Endothelial cell of umbilical vein (primary cell): ENCODE data around the gene COL4A2. TPM values are rescaled to one million over a fixed set of nuclear protein-coding genes. Genes with fewer than 3 reads are reported as not detected.
A peak's percentile ranks its signal among the peaks of the same experiment; 100 is the strongest.

ENCODE experiments used
- BruUV-seq: library from RNA; stranded (reverse); fragments of 400-500 nt; replicated peaks from 2 replicates; lab custom pipeline; 2021; lab: Mats Ljungman, UMichigan
- CTCF ChIA-PET: fragments of 300-600, 350-600 bp; sonication (Branson Sonifier 250); formaldehyde crosslinking; loops from one replicate; lab custom pipeline; 2021; ENCODE audit warnings: antibody characterized with exemption, inconsistent platforms; lab: Charles Lee
- POLR2A ChIA-PET: fragments of 300-600, 350-600 bp; sonication (Branson Sonifier 250); formaldehyde crosslinking; loops from one replicate; lab custom pipeline; 2021; ENCODE audit warnings: antibody characterized with exemption, inconsistent platforms; lab: Charles Lee
- DNase-seq: peaks from one replicate; pipeline ENCODE4 v3.0.0-alpha.2; 2011; ENCODE audit warnings: low read depth, low spot score
- FAIRE-seq: peaks from 2 replicates; lab custom pipeline; 2011; peaks lifted over from hg19 to GRCh38; lab: Jason Lieb, UNC
- H2AFZ ChIP-seq: 2 replicates; pipeline ENCODE4 v1.6.0; 2012; ENCODE audit warnings: low read depth, low read length, control low read depth, inconsistent platforms
- H3K27ac ChIP-seq: 2 replicates; pipeline ENCODE4 v1.5.1; 2011; ENCODE audit warnings: low read depth, mild to moderate bottlenecking, control low read depth, low read length, moderate library complexity; ENCODE audit not compliant: insufficient read depth
- H3K27me3 ChIP-seq, 2 experiments: 2 replicates each; pipeline versions ENCODE4 v1.6.0 to v1.6.1; 2011; ENCODE audit warnings: low read length in 2 of 2, mixed read lengths in 1 of 2; ENCODE audit not compliant: control insufficient read depth in 2 of 2, insufficient read depth in 2 of 2
- H3K36me3 ChIP-seq, 2 experiments: 2 replicates in 1 of 2; 3 replicates in 1 of 2; pipeline ENCODE4 v1.5.1; 2011; ENCODE audit warnings: low read length in 2 of 2, mild to moderate bottlenecking in 1 of 2, moderate library complexity in 1 of 2; ENCODE audit not compliant: control insufficient read depth in 2 of 2, insufficient read depth in 2 of 2; ENCODE audit errors: extremely low read depth in 1 of 2
- H3K4me1 ChIP-seq: 3 replicates; pipeline ENCODE4 v1.5.1; 2011; ENCODE audit warnings: mild to moderate bottlenecking, low read length; ENCODE audit not compliant: control insufficient read depth, insufficient read depth; ENCODE audit errors: extremely low read depth
- H3K4me2 ChIP-seq: 2 replicates; pipeline ENCODE4 v1.6.1; 2011; ENCODE audit warnings: low read length, control low read depth, mixed read lengths; ENCODE audit not compliant: insufficient read depth
- H3K4me3 ChIP-seq, 3 experiments: fragments of 200-600 bp in 1 of 3; sonication (generic), shearing (Covaris generic) in 1 of 3; replicated peaks in 1 of 3; 2 replicates each; pipeline ENCODE4 v1.5.1; 2011 to 2016; ENCODE audit warnings: control low read depth in 3 of 3, low read length in 3 of 3, mild to moderate bottlenecking in 2 of 3, inconsistent platforms in 1 of 3, low read depth in 1 of 3, moderate library complexity in 1 of 3; ENCODE audit not compliant: insufficient read depth in 1 of 3
- H3K79me2 ChIP-seq: 2 replicates; pipeline ENCODE4 v1.6.0; 2012; ENCODE audit warnings: low read length, inconsistent platforms; ENCODE audit not compliant: control insufficient read depth, insufficient read depth
- H3K9ac ChIP-seq: replicated peaks from 2 replicates; pipeline ENCODE3; 2011; ENCODE audit warnings: low read length, control low read depth; ENCODE audit not compliant: insufficient read depth; ENCODE audit errors: extremely low read depth
- H3K9me1 ChIP-seq: replicated peaks from 3 replicates; pipeline ENCODE4 v1.6.0; 2011; ENCODE audit warnings: mild to moderate bottlenecking, low read length; ENCODE audit not compliant: control insufficient read depth, insufficient read depth; ENCODE audit errors: extremely low read depth
- H3K9me3 ChIP-seq: replicated peaks from 2 replicates; pipeline ENCODE4 v1.5.1; 2012; ENCODE audit warnings: low read length, inconsistent platforms; ENCODE audit not compliant: control insufficient read depth, insufficient read depth
- H4K20me1 ChIP-seq: replicated peaks from 2 replicates; pipeline ENCODE3; 2011; ENCODE audit warnings: mild to moderate bottlenecking, low read length; ENCODE audit not compliant: control insufficient read depth, insufficient read depth; ENCODE audit errors: extremely low read depth
- CTCF ChIP-seq, 2 donors: IDR thresholded peaks; 1 replicate in 1 of 2; 2 replicates in 1 of 2; pipeline ENCODE4 v1.5.1; 2011; ENCODE audit warnings: low read length in 2 of 2, mild to moderate bottlenecking in 2 of 2, moderate library complexity in 2 of 2, control low read depth in 1 of 2, inconsistent platforms in 1 of 2, low read depth in 1 of 2; ENCODE audit not compliant: insufficient read depth in 1 of 2; ENCODE audit errors: extremely low read depth in 1 of 2
- EZH2 ChIP-seq: IDR thresholded peaks from 2 replicates; pipeline ENCODE4 v1.6.1; 2012; ENCODE audit warnings: borderline replicate concordance, low read depth, mild to moderate bottlenecking, moderate library complexity, low read length, inconsistent platforms; ENCODE audit not compliant: severe bottlenecking
- FOS ChIP-seq: IDR thresholded peaks from 2 replicates; pipeline ENCODE4 v1.6.1; 2011; ENCODE audit warnings: mild to moderate bottlenecking, low read length, moderate library complexity, borderline replicate concordance; ENCODE audit not compliant: insufficient read depth
- GATA2 ChIP-seq: IDR thresholded peaks from 2 replicates; pipeline ENCODE4 v1.7.0; 2011; ENCODE audit warnings: low read depth, mild to moderate bottlenecking, moderate library complexity, mixed read lengths, low read length; ENCODE audit not compliant: insufficient read length, insufficient read depth
- JUN ChIP-seq: IDR thresholded peaks from 2 replicates; pipeline ENCODE4 v1.6.1; 2011; ENCODE audit warnings: borderline replicate concordance, low read depth; ENCODE audit not compliant: insufficient read length, insufficient read depth
- MAX ChIP-seq: IDR thresholded peaks from 2 replicates; pipeline ENCODE4 v1.6.1; 2011; ENCODE audit not compliant: insufficient read depth, insufficient read length
- MYC ChIP-seq: IDR thresholded peaks from one replicate; pipeline ENCODE4 v1.6.1; 2011; ENCODE audit warnings: mild to moderate bottlenecking, low read depth, low read length
- POLR2A ChIP-seq: IDR thresholded peaks from 2 replicates; pipeline ENCODE4 v1.6.1; 2012; ENCODE audit warnings: low read depth, mild to moderate bottlenecking, control low read depth, low read length
- POLR2AphosphoS5 ChIP-seq: IDR thresholded peaks from 2 replicates; pipeline ENCODE4 v1.6.1; 2012; ENCODE audit warnings: low read depth, mild to moderate bottlenecking, control low read depth, low read length, moderate library complexity; ENCODE audit not compliant: insufficient read depth
- dilution Hi-C: fragments of 300-500 bp; cut with MboI; formaldehyde crosslinking; loops from one replicate; pipeline ENCODE4 v1.15.0; 2019; ENCODE audit warnings: low sequenced_read_pairs; ENCODE audit not compliant: extremely low pct_ligation_motif_present
- intact Hi-C: fragments of 100-400 bp; cut with micrococcal nuclease; formaldehyde crosslinking; loops from one replicate; pipeline ENCODE4 v1.10.0; 2022
- polyA plus RNA-seq, 4 experiments: library from polyadenylated mRNA; depleted of rRNA in 3 of 4; stranded (reverse) in 3 of 4; unstranded in 1 of 4; fragments of >200 nt; gene quantifications; 2 replicates each; pipeline versions ENCODE4 v1.2.1 to v1.2.3, GENCODE V29; 2011 to 2012; ENCODE audit warnings: missing spikeins in 1 of 4
- total RNA-seq: library from RNA; stranded (reverse); gene quantifications from 2 replicates; pipeline ENCODE4 v1.2.3, GENCODE V29; 2021

COL4A2 gene
- total and polyA plus RNA-seq, 2 donors (not counting 3 experiments of a cell fraction or from before 2014, with no cell fraction given) = 792 to 940 TPM

GRCh38 chr13:110415669-110416068 is 108.6 kb downstream of the COL4A2 start:
- TF ChIP-seq JUN (peak; percentile 13), GATA2 (no peak)
- H3K27me3 ChIP-seq = no peaks in the 10 kb centered on the region
- ChIA-PET POLR2A (no interaction called here), CTCF (interaction anchor here (1.0 kb wide), 1 partner anchor 40 kb away, joined by 3 read pairs; no protein-coding TSS in a partner anchor)
- FAIRE-seq = no peak
- peaks cover 3% of the 10 kb centered on the region for H3K79me2 ChIP-seq
- no peak overlapping the region for H2AFZ ChIP-seq
- no peak overlapping the region for H3K9ac ChIP-seq
- H3K36me3 ChIP-seq = peaks cover 3 to 4% of the 10 kb centered on the region in 2 experiments
- intact Hi-C loops (no loop called here), dilution Hi-C loops (no loop called here)
- H3K9me1 ChIP-seq = no peaks in the 10 kb centered on the region
- H4K20me1 ChIP-seq = no peaks in the 10 kb centered on the region
- no peaks in the 10 kb centered on the region for H3K9me3 ChIP-seq
- no peak overlapping the region for H3K4me2 ChIP-seq
- no peak overlapping the region for H3K27ac ChIP-seq
- peaks cover 52% of the 10 kb centered on the region for H3K4me1 ChIP-seq
- BruUV-seq = no TSS peak
- H3K4me3 ChIP-seq = no peak overlapping the region
- no peak for DNase-seq

- H3K27ac ChIP-seq = no peak overlapping the region
- H3K9me3 ChIP-seq = no peaks in the 10 kb centered on the region
- TF ChIP-seq FOS (no peak), MAX (no peak), POLR2A (no peak), CTCF (IDR thresholded peaks at IDR 0.05; ENCODE audit: extremely low read depth in 1 of 2, insufficient read depth in 1 of 2, low read depth in 1 of 2, low read length in 2 of 2) (no peak), POLR2AphosphoS5 (no peak), JUN (no peak), MYC (no peak), EZH2 (no peak), GATA2 (no peak)
- no peak overlapping the region for H3K4me2 ChIP-seq
- DNase-seq (no peak), FAIRE-seq (no peak)
- H3K9me1 ChIP-seq = no peaks in the 10 kb centered on the region
- BruUV-seq = no TSS peak
- H3K36me3 ChIP-seq = peaks cover 3 to 4% of the 10 kb centered on the region in 2 experiments
- H3K79me2 ChIP-seq = peaks cover 3% of the 10 kb centered on the region
- H3K4me3 ChIP-seq = no peak overlapping the region
- H3K4me1 ChIP-seq = peaks cover 52% of the 10 kb centered on the region
- no peaks in the 10 kb centered on the region for H4K20me1 ChIP-seq
- POLR2A ChIA-PET = no interaction called here
- CTCF ChIA-PET = interaction anchor here (1.0 to 1.1 kb wide), 2 partner anchors 39 to 169 kb away, joined by 3 read pairs; no protein-coding TSS in a partner anchor
- no peaks in the 10 kb centered on the region for H3K27me3 ChIP-seq
- no peak overlapping the region for H2AFZ ChIP-seq
- intact Hi-C loops = no loop called here
- H3K9ac ChIP-seq = no peak overlapping the region
- dilution Hi-C loops = no loop called here
These were observed 109.3 kb downstream of the COL4A2 start for GRCh38 chr13:110416131-110417025.
